WTC11 (cell line): ENCODE results near the gene ABCD2. TPM values are rescaled to one million over a fixed set of nuclear protein-coding genes. Genes with fewer than 3 reads are reported as not detected.
"Not testable (repeated sequence)": the region's sequence is repeated elsewhere in the genome, so short reads cannot be mapped to it uniquely, and the experiment has no call there.

Source experiments
- ATAC-seq: fragments of 200-7000 bp; cut with Tn5 transposase; 2 replicates; pipeline ENCODE4 v1.10.0; 2021; ENCODE audit warnings: mild to moderate bottlenecking, moderate library complexity
- CTCF ChIA-PET: fragments of 300-600 bp; sonication (Branson Sonifier 250); formaldehyde crosslinking; loops from one replicate; lab custom pipeline; 2021; ENCODE audit warnings: antibody characterized with exemption; lab: Charles Lee
- POLR2A ChIA-PET: fragments of 350-600 bp; sonication (Branson Sonifier 250); formaldehyde crosslinking; loops from one replicate; lab custom pipeline; 2021; ENCODE audit warnings: antibody characterized with exemption; lab: Charles Lee
- DNase-seq: peaks from one replicate; pipeline ENCODE4 v3.0.0; 2021; ENCODE audit warnings: low spot score
- H3K27ac Mint-ChIP-seq: 2 replicates; pipeline ENCODE4 v1.8.0; 2021; ENCODE audit warnings: mixed read lengths
- H3K27me3 Mint-ChIP-seq: 2 replicates; pipeline ENCODE4 v1.8.0; 2021; ENCODE audit warnings: low read depth, mild to moderate bottlenecking, moderate library complexity, mixed read lengths
- H3K36me3 Mint-ChIP-seq: 2 replicates; pipeline ENCODE4 v1.8.0; 2021; ENCODE audit warnings: mixed read lengths
- H3K4me1 Mint-ChIP-seq: 2 replicates; pipeline ENCODE4 v1.8.0; 2022; ENCODE audit warnings: mixed read lengths
- H3K4me3 Mint-ChIP-seq: 2 replicates; pipeline ENCODE4 v1.8.0; 2021; ENCODE audit warnings: mild to moderate bottlenecking, moderate library complexity, mixed read lengths
- H3K9me3 Mint-ChIP-seq: 2 replicates; pipeline ENCODE4 v1.8.0; 2021; ENCODE audit warnings: mixed read lengths
- CBFB ChIP-seq: sonication (generic); formaldehyde crosslinking; IDR thresholded peaks from 2 replicates; pipeline ENCODE4 v1.8.1; 2022; ENCODE audit warnings: mild to moderate bottlenecking, low read depth, missing genetic modification reagents
- ESRRA ChIP-seq: sonication (generic); formaldehyde crosslinking; IDR thresholded peaks from 2 replicates; pipeline ENCODE4 v1.8.1; 2022; ENCODE audit warnings: mild to moderate bottlenecking, missing genetic modification reagents, borderline replicate concordance
- ETV6 ChIP-seq: sonication (generic); formaldehyde crosslinking; IDR thresholded peaks from 2 replicates; pipeline ENCODE4 v1.8.1; 2022; ENCODE audit warnings: mild to moderate bottlenecking, missing genetic modification reagents
- MXD4 ChIP-seq: fragments of 250-450 bp; sonication (Bioruptor Pico); IDR thresholded peaks from 2 replicates; pipeline ENCODE4 v1.8.0; 2021; ENCODE audit warnings: mild to moderate bottlenecking, moderate library complexity, borderline replicate concordance
- NR1H2 ChIP-seq: sonication (generic); formaldehyde crosslinking; IDR thresholded peaks from 2 replicates; pipeline ENCODE4 v1.9.0; 2021; ENCODE audit warnings: mild to moderate bottlenecking, moderate library complexity, missing genetic modification reagents
- ZNF219 ChIP-seq: sonication (generic); formaldehyde crosslinking; IDR thresholded peaks from 2 replicates; pipeline ENCODE4 v1.8.0; 2023; ENCODE audit warnings: missing genetic modification reagents, mild to moderate bottlenecking, borderline replicate concordance
- ZNF232 ChIP-seq: sonication (generic); formaldehyde crosslinking; IDR thresholded peaks from 2 replicates; pipeline ENCODE4 v1.8.0; 2022; ENCODE audit warnings: mild to moderate bottlenecking, missing genetic modification reagents
- ZNF416 ChIP-seq: fragments of 250-450 bp; sonication (Bioruptor Pico); IDR thresholded peaks from 2 replicates; pipeline ENCODE4 v1.9.0; 2021; ENCODE audit warnings: mild to moderate bottlenecking, inconsistent platforms
- total RNA-seq: library from RNA; stranded (reverse); gene quantifications from 3 replicates; pipeline ENCODE4 v1.2.3, GENCODE V29; 2021
- TF ChIP-seq, protein P1 (sequence below): sonication (generic); formaldehyde crosslinking; IDR thresholded peaks from 2 replicates; pipeline ENCODE4 v1.8.0; 2023; ENCODE audit warnings: missing genetic modification reagents, mild to moderate bottlenecking, borderline replicate concordance
- TF ChIP-seq, protein P2 (sequence below): sonication (generic); formaldehyde crosslinking; IDR thresholded peaks from 2 replicates; pipeline ENCODE4 v1.8.1; 2022; ENCODE audit warnings: missing genetic modification reagents, borderline replicate concordance
- TF ChIP-seq, protein P3 (sequence below): sonication (generic); formaldehyde crosslinking; IDR thresholded peaks from 2 replicates; pipeline ENCODE4 v1.8.0; 2022; ENCODE audit warnings: mild to moderate bottlenecking, missing genetic modification reagents

The ABCD2 gene
- total RNA-seq, 1 experiment from 2014 or later = not detected

DNA sequence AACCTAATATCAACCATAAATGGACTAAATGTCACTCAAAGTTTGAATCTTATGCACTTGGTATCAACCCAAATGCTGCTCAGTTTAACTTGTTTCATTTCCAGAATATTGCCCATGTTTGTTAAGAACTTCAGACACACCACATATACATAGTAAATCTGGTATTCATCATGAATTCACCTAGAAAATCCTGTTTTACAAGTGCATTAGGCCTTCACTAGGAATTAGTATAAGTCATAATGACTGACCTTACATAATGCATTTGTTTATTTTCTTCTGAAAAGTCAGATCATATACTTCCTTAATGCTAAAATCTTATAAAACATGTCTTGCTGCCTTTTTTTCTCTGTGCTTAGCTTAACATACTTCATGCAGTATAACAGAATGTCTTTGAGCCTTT is 66.1 kb downstream of the ABCD2 start (continued):
- TF ChIP-seq, protein P1, sequence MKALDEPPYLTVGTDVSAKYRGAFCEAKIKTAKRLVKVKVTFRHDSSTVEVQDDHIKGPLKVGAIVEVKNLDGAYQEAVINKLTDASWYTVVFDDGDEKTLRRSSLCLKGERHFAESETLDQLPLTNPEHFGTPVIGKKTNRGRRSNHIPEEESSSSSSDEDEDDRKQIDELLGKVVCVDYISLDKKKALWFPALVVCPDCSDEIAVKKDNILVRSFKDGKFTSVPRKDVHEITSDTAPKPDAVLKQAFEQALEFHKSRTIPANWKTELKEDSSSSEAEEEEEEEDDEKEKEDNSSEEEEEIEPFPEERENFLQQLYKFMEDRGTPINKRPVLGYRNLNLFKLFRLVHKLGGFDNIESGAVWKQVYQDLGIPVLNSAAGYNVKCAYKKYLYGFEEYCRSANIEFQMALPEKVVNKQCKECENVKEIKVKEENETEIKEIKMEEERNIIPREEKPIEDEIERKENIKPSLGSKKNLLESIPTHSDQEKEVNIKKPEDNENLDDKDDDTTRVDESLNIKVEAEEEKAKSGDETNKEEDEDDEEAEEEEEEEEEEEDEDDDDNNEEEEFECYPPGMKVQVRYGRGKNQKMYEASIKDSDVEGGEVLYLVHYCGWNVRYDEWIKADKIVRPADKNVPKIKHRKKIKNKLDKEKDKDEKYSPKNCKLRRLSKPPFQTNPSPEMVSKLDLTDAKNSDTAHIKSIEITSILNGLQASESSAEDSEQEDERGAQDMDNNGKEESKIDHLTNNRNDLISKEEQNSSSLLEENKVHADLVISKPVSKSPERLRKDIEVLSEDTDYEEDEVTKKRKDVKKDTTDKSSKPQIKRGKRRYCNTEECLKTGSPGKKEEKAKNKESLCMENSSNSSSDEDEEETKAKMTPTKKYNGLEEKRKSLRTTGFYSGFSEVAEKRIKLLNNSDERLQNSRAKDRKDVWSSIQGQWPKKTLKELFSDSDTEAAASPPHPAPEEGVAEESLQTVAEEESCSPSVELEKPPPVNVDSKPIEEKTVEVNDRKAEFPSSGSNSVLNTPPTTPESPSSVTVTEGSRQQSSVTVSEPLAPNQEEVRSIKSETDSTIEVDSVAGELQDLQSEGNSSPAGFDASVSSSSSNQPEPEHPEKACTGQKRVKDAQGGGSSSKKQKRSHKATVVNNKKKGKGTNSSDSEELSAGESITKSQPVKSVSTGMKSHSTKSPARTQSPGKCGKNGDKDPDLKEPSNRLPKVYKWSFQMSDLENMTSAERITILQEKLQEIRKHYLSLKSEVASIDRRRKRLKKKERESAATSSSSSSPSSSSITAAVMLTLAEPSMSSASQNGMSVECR (CRISPR knock-in tag) = no peak

DNA sequence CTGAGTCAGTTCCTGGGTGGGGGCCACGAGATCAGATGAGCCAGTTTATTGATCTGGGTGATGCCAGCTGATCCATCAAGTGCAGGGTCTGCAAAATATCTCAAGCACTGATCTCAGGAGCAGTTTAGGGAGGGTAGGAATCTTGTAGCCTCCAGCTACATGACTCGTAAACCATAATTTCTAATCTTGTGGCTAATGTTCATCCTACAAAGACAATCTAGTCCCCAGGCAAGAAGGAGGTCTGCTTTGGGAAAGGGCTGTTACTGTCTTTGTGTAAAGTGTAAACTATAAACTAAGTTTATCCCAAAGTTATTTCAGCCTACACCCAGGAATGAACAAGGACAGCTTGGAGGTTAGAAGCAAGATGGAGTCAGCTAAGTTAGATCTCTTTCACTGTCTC is 75.4 kb downstream of the ABCD2 start:
- H3K9me3 Mint-ChIP-seq, DNase-seq, H3K27me3 Mint-ChIP-seq, ATAC-seq, H3K4me1 Mint-ChIP-seq, POLR2A ChIA-PET, CTCF ChIA-PET, H3K4me3 Mint-ChIP-seq, H3K27ac Mint-ChIP-seq, H3K36me3 Mint-ChIP-seq: not testable (repeated sequence)

DNA sequence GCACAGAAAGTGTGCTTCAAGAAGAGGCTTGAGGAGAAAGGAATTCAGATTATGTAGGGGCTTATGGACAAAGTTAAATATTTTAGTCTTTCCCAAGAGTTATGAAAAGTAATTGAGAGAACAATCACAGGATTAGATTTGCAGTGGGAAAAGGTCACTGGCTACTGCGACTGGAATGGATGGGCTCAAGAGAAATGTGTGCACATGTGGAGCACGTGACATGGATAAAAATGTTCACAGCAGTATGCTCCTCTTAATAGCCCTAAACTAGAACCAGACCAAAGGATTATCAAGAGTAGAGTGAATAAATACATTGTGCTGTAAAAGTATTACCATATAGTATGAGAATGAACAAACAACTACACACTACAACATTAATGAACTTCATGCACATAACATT is 78.1 kb downstream of the ABCD2 start:
- ChIA-PET CTCF (no interaction called here), POLR2A (no interaction called here)
- TF ChIP-seq NR1H2 (CRISPR knock-in tag) (no peak), ESRRA (CRISPR knock-in tag) (no peak)
- TF ChIP-seq, protein P2, sequence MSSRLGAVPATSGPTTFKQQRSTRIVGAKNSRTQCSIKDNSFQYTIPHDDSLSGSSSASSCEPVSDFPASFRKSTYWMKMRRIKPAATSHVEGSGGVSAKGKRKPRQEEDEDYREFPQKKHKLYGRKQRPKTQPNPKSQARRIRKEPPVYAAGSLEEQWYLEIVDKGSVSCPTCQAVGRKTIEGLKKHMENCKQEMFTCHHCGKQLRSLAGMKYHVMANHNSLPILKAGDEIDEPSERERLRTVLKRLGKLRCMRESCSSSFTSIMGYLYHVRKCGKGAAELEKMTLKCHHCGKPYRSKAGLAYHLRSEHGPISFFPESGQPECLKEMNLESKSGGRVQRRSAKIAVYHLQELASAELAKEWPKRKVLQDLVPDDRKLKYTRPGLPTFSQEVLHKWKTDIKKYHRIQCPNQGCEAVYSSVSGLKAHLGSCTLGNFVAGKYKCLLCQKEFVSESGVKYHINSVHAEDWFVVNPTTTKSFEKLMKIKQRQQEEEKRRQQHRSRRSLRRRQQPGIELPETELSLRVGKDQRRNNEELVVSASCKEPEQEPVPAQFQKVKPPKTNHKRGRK = no peak
- H3K9me3 Mint-ChIP-seq = no peaks in the 10 kb centered on the region
- no peaks in the 10 kb centered on the region for H3K27me3 Mint-ChIP-seq
- no peak overlapping the region for H3K4me3 Mint-ChIP-seq
- H3K4me1 Mint-ChIP-seq = no peaks in the 10 kb centered on the region; the same call in none of the 2 replicates
- DNase-seq (no peak), ATAC-seq (no peak)
- H3K36me3 Mint-ChIP-seq = no peaks in the 10 kb centered on the region
- no peak overlapping the region for H3K27ac Mint-ChIP-seq

DNA sequence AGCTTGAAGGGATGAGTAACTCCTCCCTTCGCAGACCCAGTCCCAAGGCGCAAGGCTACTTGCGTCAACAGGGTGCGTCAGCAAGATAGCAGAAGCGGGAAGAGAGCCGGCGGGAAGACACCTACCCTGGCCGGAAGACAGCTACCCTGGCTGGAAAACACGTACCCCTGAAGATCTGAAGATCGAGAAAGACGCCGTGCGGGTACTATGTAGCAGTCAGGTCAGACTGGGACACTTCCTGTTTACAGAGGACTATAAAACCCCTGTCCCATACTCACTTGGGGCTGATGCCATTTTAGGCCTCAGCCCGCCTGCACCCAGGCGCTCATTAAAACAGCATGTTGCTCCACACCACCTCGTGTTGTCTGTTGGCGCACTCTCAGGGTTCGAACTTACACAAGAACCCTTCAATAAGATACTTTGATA is 80.9 kb downstream of the ABCD2 start:
- Mint-ChIP-seq H3K27me3 (no peaks in the 10 kb centered on the region), H3K4me1 (no peaks in the 10 kb centered on the region; the same call in none of the 2 replicates), H3K9me3 (no peaks in the 10 kb centered on the region), H3K27ac (no peak overlapping the region), H3K4me3 (no peak overlapping the region), H3K36me3 (no peaks in the 10 kb centered on the region)
- DNase-seq (no peak), ATAC-seq (0 out of 2 replicates have a peak, but pooled peaks have one; percentile 24)
- ChIA-PET CTCF (no interaction called here), POLR2A (no interaction called here)
- TF ChIP-seq ZNF219 = no peak
- TF ChIP-seq CBFB (CRISPR knock-in tag) = no peak
- TF ChIP-seq, protein P1 (CRISPR knock-in tag) = no peak
- no peak for TF ChIP-seq NR1H2 (CRISPR knock-in tag)
- no peak for TF ChIP-seq MXD4 (CRISPR knock-in tag)
- TF ChIP-seq ETV6 (CRISPR knock-in tag) = no peak
- no peak for TF ChIP-seq ZNF416 (CRISPR knock-in tag)
- TF ChIP-seq, protein P3, sequence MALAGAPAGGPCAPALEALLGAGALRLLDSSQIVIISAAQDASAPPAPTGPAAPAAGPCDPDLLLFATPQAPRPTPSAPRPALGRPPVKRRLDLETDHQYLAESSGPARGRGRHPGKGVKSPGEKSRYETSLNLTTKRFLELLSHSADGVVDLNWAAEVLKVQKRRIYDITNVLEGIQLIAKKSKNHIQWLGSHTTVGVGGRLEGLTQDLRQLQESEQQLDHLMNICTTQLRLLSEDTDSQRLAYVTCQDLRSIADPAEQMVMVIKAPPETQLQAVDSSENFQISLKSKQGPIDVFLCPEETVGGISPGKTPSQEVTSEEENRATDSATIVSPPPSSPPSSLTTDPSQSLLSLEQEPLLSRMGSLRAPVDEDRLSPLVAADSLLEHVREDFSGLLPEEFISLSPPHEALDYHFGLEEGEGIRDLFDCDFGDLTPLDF (CRISPR knock-in tag) = no peak
- no peak for TF ChIP-seq ZNF232 (CRISPR knock-in tag)
